Raji (cell line): ENCODE measurements around the gene ELOVL2.

Experiments
- POLR2A ChIP-seq: IDR thresholded peaks from 2 replicates; pipeline ENCODE4 v1.6.1; 2011; ENCODE audit warnings: low read depth, low read length, control low read depth; ENCODE audit not compliant: insufficient read depth

ELOVL2 gene, protein sequence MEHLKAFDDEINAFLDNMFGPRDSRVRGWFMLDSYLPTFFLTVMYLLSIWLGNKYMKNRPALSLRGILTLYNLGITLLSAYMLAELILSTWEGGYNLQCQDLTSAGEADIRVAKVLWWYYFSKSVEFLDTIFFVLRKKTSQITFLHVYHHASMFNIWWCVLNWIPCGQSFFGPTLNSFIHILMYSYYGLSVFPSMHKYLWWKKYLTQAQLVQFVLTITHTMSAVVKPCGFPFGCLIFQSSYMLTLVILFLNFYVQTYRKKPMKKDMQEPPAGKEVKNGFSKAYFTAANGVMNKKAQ

DNA sequence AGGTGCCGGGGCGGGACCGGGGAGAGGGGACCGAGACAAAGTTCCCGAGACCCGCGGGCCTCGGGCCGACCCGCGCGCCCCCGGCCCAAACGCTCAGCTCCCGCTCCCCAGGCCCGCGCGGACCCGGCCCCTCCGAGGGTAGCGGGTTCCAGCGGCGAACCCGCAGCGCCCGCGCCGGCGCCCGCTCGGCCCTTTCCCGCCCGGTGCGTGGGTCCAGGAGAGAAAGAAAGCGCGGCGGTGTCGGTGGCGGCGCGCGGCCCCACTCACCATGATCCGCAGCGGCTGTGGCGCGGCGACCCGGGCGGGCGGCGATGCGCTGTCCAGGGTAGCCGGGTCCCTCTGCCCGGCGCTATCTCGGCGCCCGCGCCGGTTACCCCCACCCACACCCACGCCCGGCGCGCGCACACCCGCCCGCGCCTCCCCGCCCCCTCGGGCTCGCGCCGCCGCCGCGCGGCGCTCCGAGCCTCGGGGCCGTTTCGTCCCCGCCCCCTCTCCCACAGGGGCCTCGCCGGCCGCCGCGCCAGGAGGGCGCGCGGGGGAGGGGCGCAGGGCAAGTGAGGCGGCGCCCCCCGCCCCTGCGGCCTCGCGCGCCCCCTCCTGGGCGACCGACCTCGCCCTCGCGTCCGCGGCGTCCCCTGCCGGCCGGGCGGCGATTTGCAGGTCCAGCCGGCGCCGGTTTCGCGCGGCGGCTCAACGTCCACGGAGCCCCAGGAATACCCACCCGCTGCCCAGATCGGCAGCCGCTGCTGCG, at the start of gene ELOVL2:
Gene ELOVL2, minus strand, starts transcription at position 345 of the 751 bp plus-strand sequence. Its CDS starts 75 bp downstream, at position 270.
- no peak for TF ChIP-seq POLR2A

DNA sequence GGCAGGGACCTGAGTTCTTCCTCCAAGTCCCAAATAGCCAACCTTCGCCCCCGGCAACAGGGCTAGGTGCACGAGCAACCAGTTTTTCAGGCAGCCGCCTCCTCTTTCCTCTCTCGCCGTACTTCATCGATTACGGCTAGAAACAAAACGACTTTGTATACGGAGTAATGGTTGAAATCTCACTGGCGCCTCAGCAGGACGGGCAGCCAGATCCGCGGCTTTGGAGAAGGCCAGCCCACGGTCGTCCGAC, 49.2 kb upstream of the ELOVL2 start:
- TF ChIP-seq POLR2A = no peak

DNA sequence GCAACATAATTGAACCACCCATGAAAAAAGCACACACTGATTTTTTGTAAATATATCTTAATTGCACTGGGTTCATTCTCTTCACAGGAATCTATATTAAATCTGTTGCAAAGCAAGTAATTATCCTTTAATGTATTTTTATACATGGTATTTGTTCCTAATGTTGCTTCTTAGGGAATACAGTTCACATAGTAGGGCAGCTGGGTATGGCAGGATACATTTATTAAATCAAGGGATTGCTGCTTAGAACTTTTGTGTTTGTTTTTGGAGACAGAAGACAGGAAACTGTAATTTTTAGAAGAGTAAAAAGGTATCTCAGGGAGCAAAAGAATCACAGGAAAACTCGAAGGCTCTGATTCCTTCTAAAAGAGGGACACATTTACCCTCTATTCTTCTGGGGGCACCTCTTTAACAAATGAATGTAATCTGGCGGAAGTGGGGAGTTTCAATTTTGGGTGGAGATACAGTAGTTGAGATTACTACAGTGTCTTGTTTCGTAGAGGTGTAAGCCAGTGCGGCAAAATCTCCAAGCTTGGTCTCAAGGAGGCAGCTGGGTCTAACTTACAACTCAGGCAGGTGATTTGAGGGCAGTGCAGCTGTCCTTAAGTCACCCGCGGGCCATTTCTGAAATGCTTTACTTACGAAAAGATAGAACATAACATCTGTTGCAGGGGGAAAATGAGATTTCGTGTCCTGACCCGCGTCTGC, 48.7 kb upstream of the ELOVL2 start:
- no peak for TF ChIP-seq POLR2A

DNA sequence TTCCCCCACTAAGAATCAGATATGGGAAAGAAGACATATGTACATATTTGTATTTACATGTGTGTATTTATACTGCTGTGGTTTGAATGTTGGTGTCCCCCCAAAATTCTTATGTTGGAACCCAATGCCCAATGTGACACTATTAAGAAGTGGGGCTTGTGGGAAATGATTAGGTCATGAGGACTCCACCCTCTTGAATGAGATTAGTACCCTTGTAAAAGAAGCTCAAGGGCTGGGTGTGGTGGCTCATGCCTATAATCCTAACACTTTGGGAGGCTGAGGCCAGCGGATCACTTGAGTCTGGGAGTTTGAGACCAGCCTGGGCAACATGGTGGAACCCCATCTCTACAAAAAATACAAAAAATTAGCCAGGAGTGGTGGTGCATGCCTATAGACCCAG, 45.6 kb upstream of the ELOVL2 start:
- no peak for TF ChIP-seq POLR2A

DNA sequence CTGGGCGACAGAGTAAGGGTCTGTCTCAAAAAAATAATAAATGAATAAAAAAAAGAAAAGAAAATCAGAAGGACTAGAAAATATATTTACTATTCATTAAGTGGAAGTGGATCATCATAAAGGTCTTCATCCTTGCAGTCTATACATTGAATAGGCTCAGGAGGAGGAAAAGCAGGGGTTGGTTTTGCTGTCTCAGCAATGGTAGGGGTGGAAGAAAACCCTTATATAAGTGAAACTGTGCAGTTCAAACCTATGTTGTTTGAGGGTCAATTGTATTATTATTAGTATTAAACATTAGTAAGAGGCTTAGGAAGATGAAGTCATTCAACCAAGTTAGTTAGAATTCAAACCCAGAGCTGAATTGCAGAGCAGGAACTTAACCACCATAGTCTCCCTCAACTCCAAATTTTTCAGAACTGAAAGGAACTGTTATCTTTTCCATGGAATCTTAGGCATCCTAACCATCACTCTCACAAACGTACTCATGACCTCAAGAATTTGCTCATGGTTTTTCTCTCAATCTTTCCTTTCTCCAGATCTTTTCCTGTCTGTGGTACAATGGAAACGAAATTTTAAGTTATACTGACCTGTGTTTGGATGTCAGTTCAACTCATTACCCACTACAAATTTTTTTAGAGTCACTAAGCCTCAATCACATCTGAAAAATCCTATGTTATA, 41.8 kb upstream of the ELOVL2 start:
- no peak for TF ChIP-seq POLR2A

DNA sequence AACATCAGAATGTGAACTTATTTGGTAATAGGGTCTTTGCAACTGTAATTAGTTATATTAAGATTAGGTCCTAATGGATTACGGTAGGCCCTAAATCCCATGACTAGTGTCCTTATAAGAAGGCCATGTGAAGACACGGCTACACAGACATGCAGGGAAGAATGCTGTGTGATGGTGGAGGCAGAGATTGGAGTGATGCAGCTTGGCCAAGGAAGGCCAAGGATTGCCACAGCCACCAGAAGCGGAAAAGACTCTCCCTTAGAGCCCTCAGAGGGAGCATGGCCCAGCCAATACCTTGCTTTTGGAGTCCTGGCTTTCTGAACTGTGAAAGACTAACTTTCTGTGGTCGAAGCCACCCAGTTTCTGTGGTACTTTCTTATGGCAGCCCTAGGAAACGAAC, 39.9 kb upstream of the ELOVL2 start:
- no peak for TF ChIP-seq POLR2A

DNA sequence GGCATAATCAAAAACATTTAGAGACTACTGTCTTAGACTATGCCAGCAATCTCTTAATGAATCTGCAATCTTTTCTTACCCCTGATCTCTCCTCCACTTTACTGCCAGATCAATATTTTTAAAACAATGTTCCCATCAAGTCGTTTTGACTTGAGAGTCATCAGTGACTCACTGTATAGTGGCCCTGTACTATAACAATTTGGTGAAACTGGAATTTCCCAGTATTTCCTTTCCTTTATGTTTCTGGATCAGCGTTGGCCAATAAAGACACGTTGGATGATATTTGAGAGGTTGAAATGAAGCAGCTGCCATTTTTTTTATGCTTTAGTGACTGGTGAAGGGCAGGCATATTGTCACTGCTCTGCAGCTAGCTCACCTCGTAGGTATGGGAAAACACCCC, 39.4 kb upstream of the ELOVL2 start:
- no peak for TF ChIP-seq POLR2A

DNA sequence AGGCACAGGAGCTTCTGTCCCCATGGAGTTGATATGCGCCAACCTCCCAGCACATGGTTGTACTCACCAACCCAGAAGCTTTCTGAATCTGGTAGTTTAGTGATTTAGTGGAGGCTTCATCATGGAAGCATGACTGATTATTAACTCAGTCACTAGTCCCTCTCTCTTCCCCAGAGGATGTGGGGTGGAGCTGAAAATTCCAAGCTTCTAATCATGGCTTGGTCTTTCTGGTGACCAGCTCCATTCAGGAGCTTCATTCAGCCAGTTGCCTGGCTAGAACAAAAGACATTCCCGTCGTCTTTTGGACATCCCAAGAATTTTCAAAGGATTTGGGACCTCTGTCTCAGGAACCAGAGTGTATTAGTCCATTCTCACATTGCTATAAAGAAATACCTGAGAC, 36.2 kb upstream of the ELOVL2 start:
- no peak for TF ChIP-seq POLR2A

DNA sequence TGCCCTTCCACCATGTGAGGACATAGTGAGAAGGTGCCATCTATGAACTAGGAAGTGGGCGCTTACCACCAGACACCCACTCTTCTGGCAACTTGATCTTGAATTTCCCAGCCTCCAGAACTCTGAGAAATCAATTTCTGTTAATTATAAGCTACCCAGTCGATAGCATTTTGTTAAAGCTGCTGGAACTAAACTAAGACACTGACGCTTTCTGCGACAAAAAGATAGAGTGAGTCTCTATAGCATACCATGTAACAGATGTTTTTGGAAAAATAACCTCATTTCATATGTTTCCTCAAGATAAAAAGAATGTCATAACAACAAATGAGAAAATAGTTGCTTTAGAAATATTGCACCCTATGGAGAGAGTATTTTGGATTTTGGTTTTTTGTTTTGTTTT, 34.2 kb upstream of the ELOVL2 start:
- TF ChIP-seq POLR2A = no peak

DNA sequence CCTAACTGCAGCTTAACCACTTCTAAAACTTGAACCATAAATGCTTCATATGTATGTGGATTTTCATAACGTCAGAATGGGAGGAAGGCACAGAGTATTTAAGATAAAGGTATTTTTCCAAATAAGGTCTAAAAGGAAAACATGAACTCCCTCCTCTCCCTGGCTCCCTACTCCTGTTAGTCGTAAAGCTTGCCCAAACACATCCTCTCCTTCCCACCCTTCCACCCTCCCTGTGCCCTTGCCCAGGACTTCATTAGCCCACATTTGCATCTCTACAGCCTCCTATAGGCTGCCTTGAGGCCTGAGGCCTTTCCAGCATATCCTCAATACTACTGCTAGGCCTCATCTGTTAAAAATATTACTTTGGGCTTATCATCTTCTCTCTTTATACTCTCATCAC, 32.4 kb upstream of the ELOVL2 start:
- TF ChIP-seq POLR2A = no peak

DNA sequence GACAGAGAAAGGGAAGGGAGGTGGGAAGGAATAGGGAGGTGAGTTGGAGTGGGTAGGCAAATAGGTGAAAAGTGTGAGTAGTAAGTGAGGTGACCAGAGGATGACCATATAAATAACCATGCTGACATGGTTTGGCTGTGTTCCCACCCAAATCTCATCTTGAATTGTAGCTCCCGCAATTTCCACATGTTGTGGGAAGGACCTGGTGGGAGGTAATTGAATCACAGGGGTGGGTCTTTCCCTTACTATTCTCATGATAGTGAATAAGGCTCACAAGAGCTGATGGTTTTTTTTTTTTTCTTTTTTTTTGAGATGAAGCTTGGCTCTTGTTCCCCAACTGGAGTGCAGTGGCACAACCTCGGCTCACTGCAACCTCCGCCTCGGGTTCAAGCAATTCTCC, 28.0 kb upstream of the ELOVL2 start:
- no peak for TF ChIP-seq POLR2A

DNA sequence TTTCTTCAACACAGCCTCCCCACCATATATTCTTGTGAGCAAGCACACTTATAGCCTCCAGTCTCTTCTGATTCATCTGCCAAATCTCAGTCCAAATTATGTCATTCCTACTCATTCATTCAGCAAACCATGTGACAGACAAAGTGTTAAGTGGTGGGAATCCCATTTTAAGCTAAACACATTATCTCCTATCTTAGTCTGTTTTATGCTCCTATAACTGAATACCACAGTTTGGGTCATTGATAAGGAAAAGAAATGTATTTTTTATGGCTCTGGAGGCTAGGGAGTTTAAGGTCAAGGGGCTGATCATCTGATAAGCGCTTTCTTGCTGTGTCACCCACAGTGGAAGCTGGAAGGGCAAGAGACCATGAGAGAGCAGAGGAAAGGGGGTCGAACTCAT, 25.7 kb upstream of the ELOVL2 start:
- TF ChIP-seq POLR2A = no peak

DNA sequence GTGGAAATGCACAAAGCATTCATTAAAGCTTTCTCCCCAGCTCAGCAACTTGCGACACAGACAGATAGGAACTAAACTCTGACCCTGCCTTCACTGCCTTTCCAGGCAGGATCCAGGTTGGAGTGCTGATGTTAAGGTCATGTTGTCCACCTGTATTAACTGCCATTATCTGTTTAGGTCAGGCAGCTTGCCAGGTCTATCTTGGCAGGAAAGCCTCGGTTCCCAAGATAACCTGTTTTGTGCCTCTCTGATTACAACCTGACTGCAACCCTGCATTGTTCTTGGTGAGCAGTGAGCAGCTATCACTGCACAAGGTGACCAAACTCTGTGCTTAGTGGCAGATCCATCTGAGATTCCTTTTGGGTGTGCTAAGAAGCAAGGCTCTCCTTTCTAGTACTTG, 23.2 kb upstream of the ELOVL2 start:
- TF ChIP-seq POLR2A = no peak

DNA sequence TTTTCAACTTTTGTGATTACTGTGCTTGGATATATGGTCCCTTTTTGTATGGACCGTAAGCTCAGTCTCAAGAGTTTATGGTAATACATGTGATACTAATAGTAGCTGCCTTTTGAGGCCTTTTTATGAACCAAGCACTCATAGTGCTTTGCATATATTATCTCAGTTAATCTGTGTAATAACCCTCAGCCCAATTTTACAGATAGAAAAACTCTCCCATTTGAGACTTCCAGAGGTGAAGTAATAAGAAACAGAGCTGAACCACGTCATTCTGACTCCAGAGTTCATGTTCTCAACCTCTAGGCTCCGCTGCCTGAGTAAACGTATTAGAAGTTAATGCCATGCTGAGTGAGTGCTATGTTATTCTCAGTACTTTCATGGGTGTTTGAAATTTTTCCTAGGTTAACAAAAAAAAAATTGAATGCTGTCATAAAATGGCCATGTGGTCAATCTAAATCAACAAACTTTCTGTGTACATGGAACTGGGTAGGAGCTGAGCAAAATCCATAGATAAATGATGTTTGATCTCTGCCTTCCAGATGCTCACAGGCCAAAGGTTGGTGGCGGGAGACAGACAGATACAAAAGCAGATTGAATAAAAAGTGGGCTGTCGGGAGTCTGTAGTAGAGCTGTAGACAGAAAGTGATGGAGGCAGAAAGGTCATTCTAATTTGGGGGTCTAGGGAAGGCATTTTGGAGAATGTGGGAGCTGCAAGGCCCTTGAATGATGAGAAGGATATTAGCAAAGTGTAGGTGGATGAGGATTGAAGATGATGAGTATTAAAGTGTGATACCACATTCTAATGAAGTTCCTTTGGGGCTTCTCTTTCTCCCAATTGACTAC, 22.6 kb upstream of the ELOVL2 start:
- no peak for TF ChIP-seq POLR2A
